Activated T-helper 1 cell treated with anti-CD3 and anti-CD28 coated beads, Interleukin-2, amount 50 U/mL, for 16 hours (primary cell): Measurements from ENCODE around the gene CD59.
"Not testable (repeated sequence)": the region's sequence is repeated elsewhere in the genome, so short reads cannot be mapped to it uniquely, and the experiment has no call there.

ENCODE experiments used
- DNase-seq, 2 donors: peaks; one replicate each; pipeline ENCODE4 v3.0.0-alpha.2; 2020; ENCODE audit warnings: low read depth in 1 of 2, low spot score in 1 of 2

The CD59 gene

DNA sequence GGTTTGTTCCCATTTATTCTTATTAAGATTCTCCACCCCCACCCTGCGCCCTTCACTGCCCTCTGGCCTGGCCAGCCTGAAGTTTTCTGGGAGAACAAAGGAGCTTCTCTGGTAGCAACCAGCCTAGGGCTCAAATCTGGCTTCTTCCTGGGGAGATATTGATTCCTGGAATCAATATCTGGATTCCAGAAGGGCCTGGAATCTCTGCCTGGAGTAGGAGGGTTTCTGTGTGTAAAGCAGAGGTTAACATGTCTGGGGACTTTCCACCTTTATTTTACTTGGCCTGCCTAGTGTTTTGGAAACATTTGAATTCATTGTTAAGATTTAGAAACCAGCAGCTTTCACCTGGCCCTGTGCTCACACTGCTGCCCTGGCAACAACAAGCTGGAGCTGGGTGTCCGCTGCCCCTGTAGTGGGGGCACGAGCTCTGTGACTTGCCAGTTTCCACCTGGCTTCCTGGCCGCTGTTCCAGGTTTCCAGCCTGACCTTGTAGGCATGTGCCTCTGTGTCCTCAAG is 41.1 kb downstream of the CD59 start:
- no peak for DNase-seq

DNA sequence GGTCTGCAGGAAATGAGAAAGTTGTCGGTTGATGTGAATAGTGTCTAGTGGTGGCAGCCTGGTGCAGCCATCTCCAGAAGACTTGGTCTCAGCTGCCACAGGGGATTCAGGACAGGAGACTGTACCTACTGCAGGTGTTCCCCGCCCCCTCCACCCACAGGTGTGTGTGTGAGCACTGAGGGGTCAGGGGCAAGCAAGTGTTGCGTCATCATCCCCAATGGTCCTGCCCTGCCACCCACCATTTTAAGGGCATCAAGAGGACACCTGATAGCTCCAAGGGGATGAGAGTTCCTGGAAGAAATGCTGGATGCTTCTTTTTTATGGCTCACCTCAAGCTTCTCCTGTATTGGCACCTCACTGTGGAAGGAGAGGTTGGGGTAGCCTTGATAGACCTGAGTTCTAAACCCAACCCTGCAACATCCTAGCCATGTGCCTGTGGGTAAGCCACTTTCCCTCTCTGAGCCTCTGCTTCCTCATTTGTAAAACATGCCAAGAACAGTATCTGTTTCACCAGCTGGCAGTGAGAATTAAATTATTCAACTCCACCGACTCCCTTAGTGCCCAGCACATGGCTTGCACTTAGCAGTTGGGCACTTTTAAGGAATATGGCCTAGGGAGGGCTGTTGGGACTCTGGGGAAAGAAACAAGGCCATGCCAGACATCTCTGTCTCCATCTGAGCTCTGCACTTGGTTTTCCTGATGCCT is 41.7 kb downstream of the CD59 start:
- DNase-seq: no peak

DNA sequence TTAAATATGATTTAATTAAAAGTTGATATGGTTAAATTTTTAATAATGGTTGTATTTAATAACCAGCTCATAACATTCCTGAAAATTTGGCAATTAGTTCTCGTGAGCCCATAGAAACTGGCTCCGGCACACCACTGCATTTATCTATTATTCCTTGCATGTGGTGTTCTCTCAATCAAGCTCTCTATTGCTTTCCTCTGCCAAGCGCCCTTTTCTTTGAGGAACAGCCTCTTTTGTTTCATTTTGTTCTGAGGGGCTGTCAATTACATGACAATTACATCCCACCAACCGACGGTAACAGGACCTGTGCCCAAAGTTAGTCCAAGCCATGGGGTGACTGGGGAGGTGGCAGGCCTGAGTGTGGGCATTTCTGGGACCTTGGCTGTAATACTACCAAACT is 43.7 kb downstream of the CD59 start:
- no peak for DNase-seq

DNA sequence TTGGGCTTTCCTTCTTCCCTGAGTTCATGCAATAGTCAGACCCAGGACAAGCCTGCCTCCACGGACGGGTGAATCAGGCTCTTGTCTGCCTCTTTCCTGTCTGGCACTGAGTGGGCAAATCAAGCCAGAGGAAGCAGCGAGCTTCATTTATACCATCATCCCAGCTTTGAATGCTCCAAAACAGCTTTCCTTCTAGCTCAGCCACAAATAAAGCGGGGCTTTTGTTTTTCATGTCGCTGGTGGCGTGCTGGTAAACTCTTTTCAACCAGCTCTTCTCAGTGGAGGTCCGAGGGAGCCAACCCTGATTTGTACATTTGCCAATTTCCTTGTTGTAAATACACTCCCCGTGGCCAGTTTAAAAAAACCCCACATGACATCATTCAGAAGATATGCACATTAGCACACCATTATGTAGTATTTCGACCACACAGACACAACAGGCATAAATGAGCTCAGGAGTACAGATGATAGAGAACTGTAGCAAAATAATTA is 44.2 kb downstream of the CD59 start:
- no peak for DNase-seq

DNA sequence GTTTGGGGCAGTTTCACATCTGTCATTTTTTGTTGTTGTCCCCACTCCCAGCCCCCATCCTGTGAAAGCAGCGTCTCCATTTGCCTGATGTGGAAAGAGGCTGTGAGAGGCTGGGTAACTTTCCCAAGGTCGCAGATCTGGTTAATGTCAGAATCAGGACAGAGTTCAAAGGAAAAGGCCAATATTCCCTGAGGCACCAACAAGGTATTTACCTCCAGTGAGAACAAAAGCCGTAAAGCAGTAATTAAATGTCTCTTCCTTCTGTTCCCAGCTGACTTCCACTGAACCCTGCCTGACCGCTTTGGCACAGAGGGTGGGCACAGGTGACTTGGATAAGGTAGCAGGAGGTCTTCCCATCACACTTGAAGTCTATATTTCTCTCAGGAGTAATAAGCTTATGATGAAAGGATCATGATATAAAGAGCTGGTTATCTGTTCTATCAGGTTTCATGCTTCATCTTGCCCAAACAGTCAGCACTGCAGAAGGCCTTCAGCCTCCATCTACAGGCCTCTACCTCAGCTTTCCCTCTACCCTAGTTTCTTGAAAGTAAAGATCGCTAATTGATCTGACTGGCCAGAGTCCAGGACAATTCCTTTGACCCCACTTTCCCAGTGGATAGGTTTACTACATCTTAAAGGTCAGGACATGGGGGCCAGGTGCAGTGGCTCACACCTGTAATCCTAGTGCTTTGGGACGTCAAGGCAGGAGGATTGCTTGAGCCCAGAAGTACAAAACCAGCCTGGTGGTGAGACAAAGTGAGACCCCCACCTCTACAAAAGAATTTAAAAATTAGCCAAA is 45.0 kb downstream of the CD59 start:
- no peak for DNase-seq

DNA sequence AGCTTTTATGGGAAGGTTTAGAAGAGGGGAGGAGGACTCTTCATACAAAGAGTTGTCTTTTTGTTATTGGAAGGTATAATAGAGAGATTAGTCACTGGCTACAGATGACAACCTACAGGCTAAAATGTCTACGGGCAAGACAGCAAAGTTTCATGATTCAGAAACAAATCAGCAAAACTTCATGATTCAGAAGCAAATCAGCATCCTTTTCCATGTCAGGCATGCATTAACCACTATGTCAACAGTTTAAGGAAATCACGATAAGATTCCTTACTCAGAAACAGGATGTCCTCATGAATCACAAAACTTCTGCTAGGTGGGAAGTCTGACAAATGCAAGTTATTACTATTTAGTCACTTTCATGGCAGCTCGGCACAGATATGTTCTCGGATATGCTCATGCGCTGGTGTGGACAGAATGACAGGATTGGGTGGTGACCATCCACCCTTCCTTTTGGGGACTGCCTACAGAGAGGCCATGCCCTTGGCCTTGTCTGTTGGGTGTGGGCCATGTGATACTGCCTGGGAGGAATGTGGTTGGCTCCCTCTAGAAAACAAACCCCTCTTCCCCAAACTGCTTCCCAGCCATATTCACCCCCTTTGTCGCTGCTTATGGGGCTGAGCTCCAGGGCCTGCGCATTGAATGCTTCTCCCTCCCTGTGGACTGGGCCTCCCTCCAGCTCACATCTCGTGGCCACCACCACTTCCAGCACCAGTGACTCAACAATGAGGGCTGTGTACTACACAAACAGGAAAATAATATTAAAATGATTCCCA is 45.7 kb downstream of the CD59 start:
- DNase-seq: no peak

DNA sequence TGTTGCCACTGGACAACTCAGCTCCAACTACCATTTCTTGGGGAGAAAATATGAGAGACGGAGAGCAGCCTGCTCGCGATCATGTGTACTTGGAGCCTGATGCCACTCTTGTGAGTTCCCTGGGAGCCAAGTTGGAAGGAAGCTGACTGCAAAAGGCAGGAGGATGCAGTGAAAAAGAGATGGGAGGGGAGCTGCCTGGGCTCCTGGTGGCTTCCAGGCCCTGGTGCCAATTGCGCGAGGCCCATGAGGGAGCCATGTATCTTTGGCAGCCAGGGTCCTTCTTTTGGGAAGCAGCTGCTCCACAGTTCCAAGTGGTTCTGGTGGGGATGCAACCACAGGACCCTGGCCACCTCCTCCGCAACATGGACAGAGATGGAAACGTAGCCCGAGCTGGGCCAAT is 46.7 kb downstream of the CD59 start:
- DNase-seq: no peak

DNA sequence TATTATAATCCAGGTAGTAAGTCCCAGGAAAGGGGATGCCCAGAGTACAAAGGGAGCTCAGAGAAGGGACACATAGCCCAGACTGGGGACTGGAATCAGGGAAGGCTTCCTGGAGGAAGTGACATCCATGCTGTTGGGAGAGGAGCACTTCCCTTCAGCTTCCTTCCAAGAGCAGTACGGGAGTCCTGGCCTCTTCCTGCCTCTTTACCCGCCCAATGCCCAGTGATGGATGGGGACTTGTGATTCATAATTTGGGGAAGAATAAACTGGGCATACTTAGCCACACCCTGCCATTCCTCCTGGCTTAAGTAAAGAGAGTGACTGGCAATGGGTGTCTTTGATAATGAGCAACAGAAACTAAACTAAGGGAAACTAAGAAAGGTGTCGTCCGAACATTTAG is 47.1 kb downstream of the CD59 start:
- no peak for DNase-seq

DNA sequence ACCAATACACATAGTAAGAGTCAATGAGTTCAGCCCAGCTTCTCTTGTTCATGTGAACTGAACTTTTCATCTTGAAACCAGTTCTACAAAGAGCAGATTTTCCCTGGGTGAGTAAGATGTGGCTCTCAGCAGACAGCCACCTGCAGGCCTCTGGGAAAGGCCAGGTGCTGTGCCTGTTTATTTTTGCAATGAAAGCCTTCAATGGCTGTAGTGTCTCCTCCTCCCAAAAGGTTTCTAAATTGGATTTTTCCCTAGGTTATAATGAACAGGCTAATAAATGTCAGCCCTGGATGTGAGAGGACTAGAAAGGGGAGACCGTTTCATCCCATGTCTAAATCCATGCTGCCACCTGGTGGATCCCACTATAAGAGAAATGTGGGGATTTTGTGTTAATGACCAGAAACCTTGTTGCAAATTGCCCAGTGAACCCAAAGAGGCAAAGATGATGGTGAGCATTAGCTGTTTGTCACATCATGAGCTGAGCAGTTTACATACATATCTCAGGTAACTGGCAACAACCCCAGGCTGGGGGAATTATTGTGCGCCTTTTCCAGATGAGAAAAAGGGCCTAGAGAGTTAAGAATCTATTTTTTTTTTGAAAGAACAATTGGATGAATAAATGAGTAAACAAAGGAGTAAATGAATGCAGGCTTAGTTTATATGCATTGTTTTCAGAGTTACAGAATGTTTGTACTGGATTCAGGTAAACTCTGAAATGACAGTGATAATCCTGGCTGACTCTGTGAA is 48.3 kb downstream of the CD59 start:
- no peak for DNase-seq

DNA sequence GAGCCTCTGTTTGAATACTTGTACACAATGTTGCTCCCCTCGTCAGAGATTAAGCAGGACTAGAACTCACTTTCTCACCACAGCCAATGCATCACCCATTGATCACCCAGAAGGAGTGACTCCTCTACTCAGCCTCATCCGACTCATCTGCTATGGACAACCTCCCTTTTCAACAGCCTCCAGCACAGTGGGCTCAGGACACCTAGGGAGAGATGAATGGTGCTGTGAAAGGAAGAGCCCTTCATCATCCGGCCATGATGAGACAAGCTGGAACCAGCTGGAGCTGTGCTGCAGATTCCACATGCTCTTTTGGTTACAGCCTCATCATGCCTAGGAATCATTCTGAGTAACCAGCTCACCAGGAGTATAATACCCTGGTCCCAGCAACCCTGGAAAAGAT is 51.1 kb downstream of the CD59 start:
- no peak for DNase-seq

DNA sequence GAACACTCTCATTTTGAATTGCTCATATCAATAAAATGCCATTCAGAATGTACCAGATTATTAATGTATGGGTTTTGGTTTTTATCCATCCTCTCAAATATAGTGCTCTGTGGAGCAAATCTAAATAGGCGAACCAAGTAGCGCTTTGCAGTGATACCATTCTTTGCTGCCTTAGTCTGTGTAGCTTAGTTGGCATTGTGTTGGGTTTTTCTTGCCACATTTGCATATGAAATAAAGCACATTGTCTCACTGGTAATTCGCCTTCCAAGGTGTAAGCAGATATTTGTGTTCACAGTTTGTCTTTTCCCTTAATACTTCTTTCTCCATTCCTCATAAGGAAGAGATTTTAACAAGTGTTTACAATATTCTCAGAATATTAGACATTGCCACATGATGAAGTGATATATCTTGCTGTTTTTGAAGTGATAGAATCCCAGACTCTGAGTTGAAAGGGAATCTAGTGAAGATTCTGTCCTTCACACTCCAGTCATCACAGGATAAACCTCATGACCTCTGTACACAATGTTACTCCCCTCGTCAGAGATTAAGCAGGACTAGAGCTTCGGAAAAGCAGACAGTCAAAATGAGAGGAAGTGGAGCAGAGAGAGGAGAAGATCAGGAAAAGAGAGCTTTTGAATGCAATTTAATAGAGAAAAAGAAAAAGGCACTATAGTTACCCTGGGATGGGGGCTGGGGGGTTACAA is 52.1 kb downstream of the CD59 start:
- no peak for DNase-seq

DNA sequence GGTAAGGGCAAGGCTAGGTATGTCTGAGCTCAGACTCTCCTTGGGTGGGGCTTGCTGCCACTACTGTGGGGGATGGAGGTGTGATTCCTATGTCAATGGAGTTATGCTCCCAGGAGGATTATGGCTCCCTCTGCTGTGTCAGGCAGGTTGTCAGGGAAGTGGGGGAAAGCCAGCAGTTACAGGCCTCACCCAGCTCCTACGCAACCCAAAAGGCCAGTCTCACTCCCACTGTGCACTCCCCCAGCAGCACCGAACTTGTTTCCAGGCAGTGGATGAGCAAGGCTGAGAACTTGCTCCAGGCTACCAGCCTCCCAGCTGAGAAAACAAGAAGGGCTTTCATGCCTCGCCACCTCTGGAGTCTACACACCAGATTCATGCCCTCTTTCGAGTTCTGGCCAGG is 53.8 kb downstream of the CD59 start:
- DNase-seq: no peak

DNA sequence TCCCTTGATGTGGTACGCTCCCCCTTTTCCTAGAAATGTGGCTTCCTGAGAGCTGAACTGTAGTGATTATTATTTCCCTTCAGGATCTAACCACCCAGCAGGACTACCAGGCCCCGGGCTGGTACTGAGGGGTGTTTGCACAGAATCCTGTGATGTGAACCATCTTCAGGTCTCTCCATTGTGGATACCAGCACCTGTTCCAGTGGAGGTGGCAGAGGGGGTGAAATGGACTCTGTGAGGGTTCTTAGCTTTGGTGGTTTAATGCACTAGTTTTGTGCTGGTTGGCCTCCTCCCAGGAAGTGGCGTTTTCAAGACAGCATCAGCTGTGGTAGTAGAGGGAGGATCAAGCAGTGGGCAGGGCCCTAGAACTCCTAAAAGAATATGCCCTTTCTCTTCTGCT is 54.2 kb downstream of the CD59 start:
- DNase-seq: no peak

DNA sequence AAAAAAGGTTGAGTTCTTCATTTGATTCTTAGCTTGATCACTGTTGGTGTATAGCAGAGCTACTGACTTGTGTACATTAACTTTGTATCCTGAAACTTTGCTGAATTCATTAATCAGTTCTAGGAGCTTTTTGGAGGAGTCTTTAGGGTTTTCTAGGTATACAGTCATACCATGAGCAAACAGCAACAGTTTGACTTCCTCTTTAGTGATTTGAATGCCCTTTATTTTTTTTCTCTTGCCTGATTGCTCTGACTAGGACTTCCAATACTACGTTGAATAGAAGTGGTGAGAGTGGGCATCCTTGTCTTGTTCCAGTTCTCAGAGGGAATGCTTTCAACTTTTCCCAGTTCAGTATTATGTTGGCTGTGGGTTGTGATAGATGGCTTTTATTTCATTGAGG is 57.6 kb downstream of the CD59 start:
- not testable (repeated sequence) for DNase-seq

DNA sequence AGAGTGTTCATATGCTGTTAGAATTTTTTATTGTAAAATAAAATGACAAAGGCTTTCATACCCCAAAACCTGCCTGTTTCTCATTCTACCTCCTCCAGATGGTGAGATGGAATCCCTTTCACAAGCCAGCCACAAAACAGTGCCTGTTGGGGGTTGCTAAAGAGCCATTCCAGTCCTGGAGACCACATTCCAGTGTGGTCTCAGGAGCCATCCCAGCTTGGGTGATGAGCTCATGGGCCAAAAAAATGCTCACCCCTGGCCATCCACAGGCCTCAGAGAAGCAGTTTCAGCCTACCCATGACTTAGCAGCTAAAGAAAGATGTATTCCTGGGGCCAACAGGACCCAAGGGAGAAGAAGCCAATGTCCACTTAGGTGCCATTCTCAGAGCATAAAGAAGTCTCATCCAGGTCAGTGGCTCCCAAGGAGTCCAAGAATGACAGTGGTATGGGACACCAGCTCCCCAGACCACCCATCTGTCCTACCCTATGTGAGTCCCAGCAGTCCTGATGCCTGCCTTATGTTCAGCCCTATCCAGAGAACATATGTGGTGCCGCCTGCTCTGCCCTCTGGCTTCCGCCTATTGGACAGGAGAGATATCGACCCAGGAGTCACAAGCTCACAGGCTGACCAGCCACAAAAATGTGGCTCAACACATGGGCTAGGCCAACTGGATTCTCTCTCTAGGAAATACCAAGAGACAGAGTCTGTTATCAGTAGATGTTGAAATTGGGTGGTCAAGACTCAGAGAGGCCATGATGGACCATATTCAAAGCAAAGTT is 62.0 kb downstream of the CD59 start:
- no peak for DNase-seq

DNA sequence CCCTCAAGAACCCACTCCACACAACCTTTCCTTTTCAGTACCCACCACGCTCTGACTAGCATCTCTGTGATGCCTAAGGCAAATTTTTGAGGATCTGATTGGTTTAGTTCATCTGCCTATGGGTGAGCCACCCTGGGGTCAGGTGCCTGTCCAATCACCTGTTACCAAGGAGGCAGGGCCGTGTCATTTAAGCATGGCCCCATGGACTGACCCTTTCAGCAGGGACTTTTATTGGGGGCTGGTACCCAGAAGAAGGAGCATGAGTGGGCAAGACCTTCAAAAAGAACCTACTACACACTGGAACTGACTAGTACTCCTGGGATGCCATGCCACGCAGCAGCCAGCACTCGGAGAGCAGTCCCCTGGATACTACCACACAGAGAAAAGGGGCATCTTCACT is 64.0 kb downstream of the CD59 start:
- DNase-seq: no peak

DNA sequence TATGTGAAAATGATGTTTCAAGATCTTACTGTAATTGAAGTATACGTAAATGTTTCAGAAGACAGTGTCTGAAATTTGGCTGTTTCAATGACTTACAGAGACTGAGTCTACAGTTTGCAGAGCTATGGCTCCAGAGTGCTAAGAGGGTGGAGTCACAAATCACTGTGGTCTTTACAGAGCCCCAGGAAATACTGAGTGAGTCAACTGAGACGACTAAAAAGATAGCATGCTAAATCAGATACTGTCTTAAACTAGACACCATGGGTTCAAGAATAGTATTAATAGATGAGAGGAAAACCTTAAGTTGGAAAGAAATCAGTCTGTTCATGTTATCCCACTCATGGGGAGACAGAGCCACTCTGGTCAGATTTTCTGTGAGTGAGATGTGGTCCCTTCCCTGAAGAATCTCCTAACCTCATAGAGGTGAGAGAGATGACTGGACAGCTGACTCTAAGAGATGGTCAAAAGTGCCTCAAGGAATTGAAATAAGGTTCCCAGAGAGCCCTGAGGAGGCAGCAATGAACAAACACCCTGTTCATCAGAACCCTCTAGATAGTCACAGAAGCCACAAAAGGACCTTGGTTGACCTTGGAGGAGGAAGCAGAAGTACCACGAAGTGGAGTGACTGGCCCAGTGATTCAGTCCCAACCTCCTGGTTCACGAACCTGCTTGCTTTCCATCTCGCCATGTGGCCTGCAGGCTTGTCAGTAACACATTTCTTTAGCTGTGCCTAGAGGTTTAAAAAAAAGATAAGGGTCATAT is 65.8 kb downstream of the CD59 start:
- DNase-seq: no peak

DNA sequence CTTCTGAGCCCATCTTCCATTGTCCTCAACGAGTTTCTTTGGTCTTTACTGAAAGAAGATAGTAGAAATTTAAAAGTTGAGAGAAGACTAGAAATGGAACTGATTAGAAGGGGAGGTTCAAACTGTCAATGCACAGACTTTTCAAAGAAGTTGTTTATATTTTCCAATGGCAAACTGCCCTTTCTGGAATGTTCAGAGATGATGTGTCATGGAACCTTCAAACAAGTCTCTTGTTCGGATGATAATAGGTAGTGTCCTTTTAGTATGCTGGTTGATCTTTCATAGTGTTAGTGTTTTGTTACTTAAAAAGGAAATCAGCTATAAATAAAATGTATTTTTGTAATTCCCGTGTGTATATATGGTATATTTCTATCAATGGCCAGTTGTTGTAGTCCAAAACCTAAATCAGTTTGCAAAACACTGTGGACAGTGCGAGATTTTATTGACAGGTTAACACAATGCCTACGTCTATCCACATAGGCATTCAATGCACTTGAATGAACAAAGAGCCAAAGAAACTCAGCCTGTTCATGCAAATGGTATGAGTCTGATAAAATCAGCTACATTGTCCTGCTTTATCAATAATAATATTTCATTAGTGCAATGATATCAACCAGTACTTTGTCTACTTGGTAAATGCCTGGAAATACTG is 66.5 kb downstream of the CD59 start:
- DNase-seq: no peak
